ENCODE results near the gene EXOC3L4.

DNA sequence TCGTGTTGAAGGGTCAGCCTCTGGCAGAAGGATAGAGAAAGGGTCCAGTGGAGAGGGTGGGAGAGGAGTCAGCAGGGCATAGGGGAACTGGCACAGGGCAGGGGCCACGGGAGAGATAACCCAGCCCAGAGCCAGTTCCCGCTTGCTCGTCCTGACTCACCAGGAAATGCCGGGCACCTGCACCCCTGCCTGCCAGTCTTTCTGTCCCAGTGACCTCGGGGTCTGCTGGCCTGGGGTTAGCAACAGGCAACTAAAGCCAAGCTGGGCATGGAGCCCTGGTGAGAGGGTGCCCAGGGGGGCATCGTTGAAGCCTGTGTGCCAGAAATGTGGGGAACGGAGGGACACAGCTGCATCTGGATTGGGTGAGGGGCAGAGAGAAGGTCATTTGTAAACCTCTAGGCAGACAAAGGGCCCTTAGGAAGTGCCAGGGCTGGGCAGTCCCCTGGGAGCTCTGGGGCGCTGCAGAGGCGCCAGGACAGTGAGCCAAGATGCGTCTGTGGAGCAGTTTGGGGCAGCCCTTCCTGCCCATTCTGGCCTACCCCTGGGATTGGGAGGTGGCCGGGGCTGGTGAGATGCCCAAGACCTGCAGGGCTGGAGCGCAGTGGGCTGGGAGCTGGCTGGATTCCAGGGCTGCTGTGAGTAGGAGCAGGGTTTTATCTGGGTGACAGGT lies 34.2 kb downstream of the EXOC3L4 start:
- TF ChIP-seq EZH2 (IDR thresholded peaks at IDR 0.05; ENCODE audit: insufficient read depth, poor library complexity, severe bottlenecking) = no peak
- TF ChIP-seq EZH2phosphoT487 (IDR thresholded peaks at IDR 0.05; ENCODE audit: insufficient read depth, low read depth) = no peak

Data from GM23248 (cell line).